H9 (cell line): Measurements from ENCODE around the gene FANCC. TPM values are rescaled to one million over a fixed set of nuclear protein-coding genes. Genes with fewer than 3 reads are reported as not detected.

ENCODE experiments used
- DNase-seq: peaks from one replicate; pipeline ENCODE4 v3.0.0-alpha.2; 2017
- H2AFZ ChIP-seq: one replicate; pipeline ENCODE4 v1.6.1; 2013; ENCODE audit warnings: mild to moderate bottlenecking, low read length, control low read depth, moderate library complexity
- H2AK5ac ChIP-seq: 2 replicates; pipeline ENCODE4 v1.6.1; 2013; ENCODE audit warnings: low read length, control low read depth, mixed read lengths; ENCODE audit not compliant: insufficient read length
- H2BK120ac ChIP-seq: one replicate; pipeline ENCODE4 v1.6.1; 2013; ENCODE audit warnings: low read depth, mild to moderate bottlenecking, low read length, control low read depth, inconsistent platforms; ENCODE audit not compliant: poor library complexity, severe bottlenecking
- H2BK12ac ChIP-seq: 2 replicates; pipeline ENCODE4 v1.6.1; 2013; ENCODE audit warnings: low read length, control low read depth, mixed read lengths, low read depth; ENCODE audit not compliant: insufficient read length
- H2BK15ac ChIP-seq: 2 replicates; pipeline ENCODE4 v1.6.1; 2013; ENCODE audit warnings: low read depth, low read length, control low read depth
- H2BK20ac ChIP-seq: one replicate; pipeline ENCODE4 v1.6.1; 2013; ENCODE audit warnings: low read depth, mild to moderate bottlenecking, low read length, control low read depth, inconsistent platforms; ENCODE audit not compliant: poor library complexity, severe bottlenecking
- H2BK5ac ChIP-seq: 2 replicates; pipeline ENCODE4 v1.6.1; 2013; ENCODE audit warnings: low read length, control low read depth, mixed read lengths; ENCODE audit not compliant: insufficient read length
- H3K14ac ChIP-seq: 2 replicates; pipeline ENCODE4 v1.6.1; 2013; ENCODE audit warnings: low read length, control low read depth; ENCODE audit not compliant: insufficient read depth
- H3K18ac ChIP-seq: 2 replicates; pipeline ENCODE4 v1.6.1; 2013; ENCODE audit warnings: low read depth, mild to moderate bottlenecking, mixed read lengths, low read length, control low read depth; ENCODE audit not compliant: insufficient read length
- H3K23ac ChIP-seq: 2 replicates; pipeline ENCODE4 v1.6.1; 2013; ENCODE audit warnings: low read length, control low read depth, mixed read lengths, low read depth; ENCODE audit not compliant: insufficient read length
- H3K23me2 ChIP-seq: 2 replicates; pipeline ENCODE4 v1.6.1; 2013; ENCODE audit warnings: low read depth, mild to moderate bottlenecking, mixed read lengths, low read length, control low read depth; ENCODE audit not compliant: insufficient read length, poor library complexity, severe bottlenecking
- H3K27ac ChIP-seq: 2 replicates; pipeline ENCODE4 v1.5.1; 2013; ENCODE audit warnings: low read length, control low read depth, mixed read lengths, low read depth; ENCODE audit not compliant: insufficient read length
- H3K27me3 ChIP-seq: 2 replicates; pipeline ENCODE4 v1.6.1; 2013; ENCODE audit warnings: low read length, control low read depth, inconsistent platforms; ENCODE audit not compliant: insufficient read depth
- H3K4ac ChIP-seq: 2 replicates; pipeline ENCODE4 v1.6.1; 2013; ENCODE audit warnings: low read depth, mild to moderate bottlenecking, control low read depth, inconsistent platforms, low read length, moderate library complexity
- H3K4me1 ChIP-seq: 2 replicates; pipeline ENCODE4 v1.6.1; 2013; ENCODE audit warnings: low read length, control low read depth, inconsistent platforms; ENCODE audit not compliant: insufficient read depth
- H3K4me2 ChIP-seq: 2 replicates; pipeline ENCODE4 v1.6.1; 2013; ENCODE audit warnings: low read length, control low read depth, mixed read lengths; ENCODE audit not compliant: insufficient read length, insufficient read depth
- H3K56ac ChIP-seq: 2 replicates; pipeline ENCODE4 v1.6.1; 2013; ENCODE audit warnings: low read depth, mild to moderate bottlenecking, mixed read lengths, low read length, control low read depth; ENCODE audit not compliant: insufficient read length
- H3K79me1 ChIP-seq: 2 replicates; pipeline ENCODE4 v1.6.1; 2013; ENCODE audit warnings: low read depth, mild to moderate bottlenecking, moderate library complexity, low read length, control low read depth, inconsistent platforms; ENCODE audit not compliant: insufficient read depth, poor library complexity, severe bottlenecking
- H3K79me2 ChIP-seq: 2 replicates; pipeline ENCODE4 v1.6.1; 2013; ENCODE audit warnings: low read length, control low read depth, inconsistent platforms; ENCODE audit not compliant: insufficient read depth
- H3K9ac ChIP-seq: 2 replicates; pipeline ENCODE4 v1.6.1; 2013; ENCODE audit warnings: low read length, control low read depth, mixed read lengths; ENCODE audit not compliant: insufficient read length; ENCODE audit errors: extremely low read depth
- H3K9me3 ChIP-seq: one replicate; pipeline ENCODE4 v1.6.1; 2013; ENCODE audit warnings: low read depth, low read length, inconsistent platforms; ENCODE audit not compliant: control insufficient read depth
- H3T11ph ChIP-seq: one replicate; pipeline ENCODE4 v1.6.1; 2013; ENCODE audit warnings: mild to moderate bottlenecking, low read length, control low read depth, inconsistent platforms
- H4K20me1 ChIP-seq: one replicate; pipeline ENCODE4 v1.6.1; 2013; ENCODE audit not compliant: control insufficient read depth, insufficient read length, insufficient read depth
- H4K5ac ChIP-seq: 2 replicates; pipeline ENCODE4 v1.6.1; 2013; ENCODE audit warnings: low read depth, mild to moderate bottlenecking, mixed read lengths, low read length, control low read depth; ENCODE audit not compliant: insufficient read length
- H4K8ac ChIP-seq: replicated peaks from 2 replicates; pipeline ENCODE4 v1.6.1; 2013; ENCODE audit warnings: low read length, control low read depth, mixed read lengths, low read depth; ENCODE audit not compliant: insufficient read length
- H4K91ac ChIP-seq: 2 replicates; pipeline ENCODE4 v1.6.1; 2013; ENCODE audit warnings: low read depth, mild to moderate bottlenecking, moderate library complexity, mixed read lengths, low read length, control low read depth; ENCODE audit not compliant: insufficient read length
- H3K27ac Mint-ChIP-seq, 3 experiments: 2 replicates in 2 of 3; 3 replicates in 1 of 3; pipeline ENCODE4 v1.8.0; 2020 to 2021; ENCODE audit warnings: mixed read lengths in 3 of 3, mild to moderate bottlenecking in 1 of 3, moderate library complexity in 1 of 3
- H3K27me3 Mint-ChIP-seq: 2 replicates; pipeline ENCODE4 v1.8.0; 2021; ENCODE audit warnings: low read depth, mild to moderate bottlenecking, moderate library complexity, mixed read lengths
- H3K36me3 Mint-ChIP-seq, 3 experiments: 2 replicates in 2 of 3; 3 replicates in 1 of 3; pipeline ENCODE4 v1.8.0; 2020 to 2021; ENCODE audit warnings: low read depth in 3 of 3, mixed read lengths in 3 of 3; ENCODE audit not compliant: insufficient read depth in 1 of 3
- H3K4me1 Mint-ChIP-seq, 2 experiments: 2 replicates each; pipeline ENCODE4 v1.8.0; 2020; ENCODE audit warnings: mixed read lengths in 2 of 2
- H3K4me3 Mint-ChIP-seq, 2 experiments: 2 replicates in 1 of 2; 3 replicates in 1 of 2; pipeline ENCODE4 v1.8.0; 2020 to 2021; ENCODE audit warnings: mild to moderate bottlenecking in 2 of 2, mixed read lengths in 2 of 2, moderate library complexity in 1 of 2
- H3K9me3 Mint-ChIP-seq, 2 experiments: 2 replicates in 1 of 2; 3 replicates in 1 of 2; pipeline ENCODE4 v1.8.0; 2020; ENCODE audit warnings: mild to moderate bottlenecking in 2 of 2, mixed read lengths in 2 of 2, moderate library complexity in 1 of 2
- WGBS: extraction: QIAGEN DNeasy Blood & Tissue Kit; methylation state at CpG from one replicate; pipeline ENCODE4 v1.1.7; 2013; ENCODE audit warnings: missing lambda C conversion rate, low lambda C conversion rate, mixed read lengths; ENCODE audit not compliant: insufficient read length; ENCODE audit errors: extremely low coverage; 5-methylcytosine and 5-hydroxymethylcytosine counted together
- total RNA-seq: library from RNA; stranded (reverse); gene quantifications from 2 replicates; pipeline ENCODE4 v1.2.1, GENCODE V29; 2021
- TF ChIP-seq, protein P1 (sequence below): fragments of 200-600 bp; sonication (generic); conservative IDR thresholded peaks from 3 replicates; pipeline ENCODE4 v1.8.0; 2021; ENCODE audit warnings: antibody characterized with exemption, mild to moderate bottlenecking

Gene FANCC
- total RNA-seq, 1 experiment from 2014 or later, result 14.6 TPM

GRCh38 chr9:95060234-95060633 lies 257.3 kb downstream of the FANCC start:
- Histone ChIP-seq H4K5ac (no peak overlapping the region), H2BK5ac (no peak overlapping the region), H2BK12ac (no peak overlapping the region), H2AK5ac (no peak overlapping the region), H3K79me2 (no peaks in the 10 kb centered on the region), H3K18ac (no peak overlapping the region), H2AFZ (no peak overlapping the region), H3T11ph (no peak overlapping the region), H4K20me1 (no peaks in the 10 kb centered on the region), H2BK120ac (no peak overlapping the region), H2BK20ac (no peak overlapping the region), H3K23me2 (no peaks in the 10 kb centered on the region), H4K91ac (no peak overlapping the region), H3K9ac (no peak overlapping the region), H3K27ac (no peak overlapping the region), H2BK15ac (no peak overlapping the region), H3K4me2 (no peak overlapping the region), H3K14ac (no peak overlapping the region), H3K23ac (no peak overlapping the region), H3K9me3 (no peaks in the 10 kb centered on the region), H3K56ac (no peak overlapping the region), H3K79me1 (no peaks in the 10 kb centered on the region), H3K4ac (no peak overlapping the region), H3K4me1 (peaks cover 2% of the 10 kb centered on the region; the same call in 1 of the 2 replicates), H3K27me3 (no peaks in the 10 kb centered on the region), H4K8ac (no peak overlapping the region)
- WGBS, result no CpG with 5 or more reads among the region's 5 CpGs
- Mint-ChIP-seq H3K27ac (no peak overlapping the region), H3K4me3 (no peak overlapping the region), H3K36me3 (peaks cover 0 to 5% (median 2%) of the 10 kb centered on the region in 3 experiments; a peak in 4 of 7 replicates), H3K4me1 (peaks cover 24 to 47% of the 10 kb centered on the region in 2 experiments), H3K27me3 (no peaks in the 10 kb centered on the region), H3K9me3 (no peaks in the 10 kb centered on the region)
- no peak for DNase-seq
- TF ChIP-seq, protein P1, sequence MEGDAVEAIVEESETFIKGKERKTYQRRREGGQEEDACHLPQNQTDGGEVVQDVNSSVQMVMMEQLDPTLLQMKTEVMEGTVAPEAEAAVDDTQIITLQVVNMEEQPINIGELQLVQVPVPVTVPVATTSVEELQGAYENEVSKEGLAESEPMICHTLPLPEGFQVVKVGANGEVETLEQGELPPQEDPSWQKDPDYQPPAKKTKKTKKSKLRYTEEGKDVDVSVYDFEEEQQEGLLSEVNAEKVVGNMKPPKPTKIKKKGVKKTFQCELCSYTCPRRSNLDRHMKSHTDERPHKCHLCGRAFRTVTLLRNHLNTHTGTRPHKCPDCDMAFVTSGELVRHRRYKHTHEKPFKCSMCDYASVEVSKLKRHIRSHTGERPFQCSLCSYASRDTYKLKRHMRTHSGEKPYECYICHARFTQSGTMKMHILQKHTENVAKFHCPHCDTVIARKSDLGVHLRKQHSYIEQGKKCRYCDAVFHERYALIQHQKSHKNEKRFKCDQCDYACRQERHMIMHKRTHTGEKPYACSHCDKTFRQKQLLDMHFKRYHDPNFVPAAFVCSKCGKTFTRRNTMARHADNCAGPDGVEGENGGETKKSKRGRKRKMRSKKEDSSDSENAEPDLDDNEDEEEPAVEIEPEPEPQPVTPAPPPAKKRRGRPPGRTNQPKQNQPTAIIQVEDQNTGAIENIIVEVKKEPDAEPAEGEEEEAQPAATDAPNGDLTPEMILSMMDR, result no peak
